GM12878 (cell line): Measurements from ENCODE around the gene GEMIN7. TPM values are rescaled to one million over a fixed set of nuclear protein-coding genes. Genes with fewer than 3 reads are reported as not detected.
A peak's percentile ranks its signal among the peaks of the same experiment; 100 is the strongest.

Experiments used
- BHLHE40 ChIP-seq, 2 experiments: fragments of 450-650 bp in 1 of 2; IDR thresholded peaks; 2 replicates each; pipeline ENCODE4 v1.6.1; 2011 to 2017; ENCODE audit warnings: low read depth in 2 of 2, borderline replicate concordance in 1 of 2, improper control_type of control experiment in 1 of 2, low read length in 1 of 2, mild to moderate bottlenecking in 1 of 2
- CHD2 ChIP-seq: IDR thresholded peaks from 2 replicates; pipeline ENCODE4 v1.6.1; 2011; ENCODE audit warnings: low read depth, low read length, improper control_type of control experiment, borderline replicate concordance
- EP300 ChIP-seq, 2 experiments: fragments of 150-350 bp in 1 of 2; IDR thresholded peaks; 2 replicates each; pipeline ENCODE4 v1.6.1; 2011 to 2012; ENCODE audit warnings: low read depth in 2 of 2, low read length in 2 of 2, borderline replicate concordance in 1 of 2, improper control_type of control experiment in 1 of 2, inconsistent platforms in 1 of 2; ENCODE audit not compliant: control insufficient read depth in 1 of 2
- ESRRA ChIP-seq: IDR thresholded peaks from 2 replicates; pipeline ENCODE4 v1.6.1; 2012; ENCODE audit warnings: mild to moderate bottlenecking, low read length, improper control_type of control experiment
- GABPA ChIP-seq: IDR thresholded peaks from 2 replicates; pipeline ENCODE4 v1.6.1; 2014; ENCODE audit warnings: antibody characterized with exemption, low read depth, mild to moderate bottlenecking, inconsistent platforms
- GATAD2B ChIP-seq: fragments of 450-650 bp; conservative IDR thresholded peaks from 2 replicates; pipeline ENCODE4 v1.6.1; 2017; ENCODE audit warnings: low read depth, mild to moderate bottlenecking, moderate library complexity
- HDAC2 ChIP-seq: fragments of 200-600 bp; sonication (generic); IDR thresholded peaks from 2 replicates; pipeline ENCODE4 v1.6.1; 2017
- HDAC6 ChIP-seq: fragments of 200-600 bp; sonication (generic); IDR thresholded peaks from one replicate; pipeline ENCODE4 v1.8.0; 2017; ENCODE audit warnings: antibody characterized with exemption; ENCODE audit not compliant: unreplicated experiment
- MTA3 ChIP-seq: IDR thresholded peaks from 2 replicates; pipeline ENCODE4 v1.6.1; 2012; ENCODE audit warnings: low read length, inconsistent platforms, borderline replicate concordance
- MYC ChIP-seq: IDR thresholded peaks from 2 replicates; pipeline ENCODE4 v1.6.1; 2011; ENCODE audit warnings: mild to moderate bottlenecking, low read length, moderate library complexity, inconsistent platforms; ENCODE audit not compliant: insufficient read depth, insufficient replicate concordance, insufficient read length, severe bottlenecking
- NFXL1 ChIP-seq: fragments of 450-650 bp; IDR thresholded peaks from 2 replicates; pipeline ENCODE4 v1.6.1; 2017; ENCODE audit warnings: antibody characterized with exemption, mild to moderate bottlenecking, borderline replicate concordance
- NR2C1 ChIP-seq: fragments of 450-650 bp; IDR thresholded peaks from 2 replicates; pipeline ENCODE4 v1.6.1; 2017; ENCODE audit warnings: antibody characterized with exemption, mild to moderate bottlenecking, moderate library complexity
- NR2C2 ChIP-seq: IDR thresholded peaks from 2 replicates; pipeline ENCODE4 v1.6.1; 2011; ENCODE audit warnings: borderline replicate concordance, low read depth; ENCODE audit not compliant: control insufficient read depth, insufficient read length
- RAD21 ChIP-seq: IDR thresholded peaks from 2 replicates; pipeline ENCODE4 v1.6.1; 2011; ENCODE audit warnings: mild to moderate bottlenecking, low read depth, low read length, moderate library complexity; ENCODE audit not compliant: insufficient read depth
- RAD51 ChIP-seq: fragments of 450-650 bp; IDR thresholded peaks from 2 replicates; pipeline ENCODE4 v1.6.1; 2016; ENCODE audit warnings: moderate library complexity, mild to moderate bottlenecking, inconsistent platforms
- RBBP5 ChIP-seq: fragments of 200-600 bp; sonication (generic); conservative IDR thresholded peaks from 2 replicates; pipeline ENCODE4 v1.6.1; 2016
- RELA ChIP-seq: fragments of 450-650 bp; IDR thresholded peaks from 2 replicates; pipeline ENCODE4 v1.8.0; 2014; ENCODE audit warnings: borderline replicate concordance; ENCODE audit not compliant: partially characterized antibody
- RFX5 ChIP-seq: IDR thresholded peaks from 2 replicates; pipeline ENCODE4 v1.6.1; 2011; ENCODE audit warnings: low read depth, low read length, improper control_type of control experiment
- SMAD1 ChIP-seq: fragments of 450-650 bp; IDR thresholded peaks from 2 replicates; pipeline ENCODE4 v1.6.1; 2018; ENCODE audit warnings: mild to moderate bottlenecking, low read depth; ENCODE audit not compliant: partially characterized antibody
- TBL1XR1 ChIP-seq: IDR thresholded peaks from 2 replicates; pipeline ENCODE4 v1.6.1; 2012; ENCODE audit warnings: low read depth, low read length, improper control_type of control experiment
- polyA plus RNA-seq, 11 experiments: library from polyadenylated mRNA; depleted of rRNA in 4 of 11; unstranded in 6 of 11; stranded (reverse) in 5 of 11; fragments of >200 nt; fragmentation: Nextera tagmentation in 4 of 11; fragmentation: Illumina TruSeq in 1 of 11; extraction: Ambion mirVana in 4 of 11; extraction: Trizol in 1 of 11; gene quantifications; 1 replicate in 1 of 11; 2 replicates in 10 of 11; pipeline versions ENCODE4 v1.2.1 to v1.2.3, GENCODE V29; 2011 to 2016; ENCODE audit warnings: inconsistent platforms in 2 of 11, missing spikeins in 2 of 11, low read depth in 1 of 11
- total RNA-seq, 4 experiments: library from RNA; depleted of rRNA in 3 of 4; stranded (reverse); fragments of >200 nt in 3 of 4; fragmentation: Illumina TruSeq in 1 of 4; extraction: Trizol in 1 of 4; gene quantifications; 2 replicates each; pipeline versions ENCODE4 v1.2.1 to v1.2.3, GENCODE V29; 2013 to 2021
- TF ChIP-seq, protein P1 (sequence below): fragments of 450-650 bp; formaldehyde crosslinking; IDR thresholded peaks from 2 replicates; pipeline ENCODE4 v1.4.0; 2020; ENCODE audit warnings: mild to moderate bottlenecking, moderate library complexity
- TF ChIP-seq, protein P2 (sequence below): IDR thresholded peaks from 2 replicates; pipeline ENCODE4 v1.6.1; 2011; ENCODE audit warnings: mild to moderate bottlenecking, low read depth, low read length, moderate library complexity; ENCODE audit not compliant: insufficient replicate concordance
- TF ChIP-seq, protein P3 (sequence below): IDR thresholded peaks from 2 replicates; pipeline ENCODE4 v1.6.1; 2012; ENCODE audit warnings: low read depth, low read length, improper control_type of control experiment
- TF ChIP-seq, protein P4 (sequence below): fragments of 450-650 bp; IDR thresholded peaks from 2 replicates; pipeline ENCODE4 v1.6.1; 2018; ENCODE audit warnings: mild to moderate bottlenecking, low read depth, moderate library complexity; ENCODE audit not compliant: partially characterized antibody

Gene GEMIN7
- total and polyA plus RNA-seq, 10 of the 15 experiments (the other 5 are each of a cell fraction or from before 2014, with no cell fraction given), result 21.1 to 76.7 (median 44.9) TPM

DNA sequence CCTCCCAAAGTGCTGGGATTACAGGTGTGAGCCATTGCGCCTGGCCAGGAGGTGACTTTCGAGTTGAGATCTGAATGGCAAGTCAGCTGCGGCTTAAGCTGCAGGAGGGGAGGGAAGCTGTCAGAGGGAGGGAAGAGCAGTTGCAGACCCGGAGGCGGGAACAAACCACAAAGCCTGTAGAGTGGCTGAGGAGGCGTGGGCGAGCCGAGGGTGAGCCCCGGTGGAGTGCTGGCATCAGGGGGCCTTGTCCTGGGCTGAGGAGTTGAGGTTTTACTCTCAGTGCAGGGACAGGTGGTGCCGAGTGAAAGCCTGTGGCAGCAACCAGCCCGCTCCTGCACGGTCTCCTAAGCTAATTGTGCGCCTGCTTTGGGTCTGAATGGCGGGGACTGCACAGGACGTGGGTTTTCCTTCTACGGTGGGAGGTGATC is 38.1 kb downstream of the GEMIN7 start (continued):
- TF ChIP-seq, protein P1, sequence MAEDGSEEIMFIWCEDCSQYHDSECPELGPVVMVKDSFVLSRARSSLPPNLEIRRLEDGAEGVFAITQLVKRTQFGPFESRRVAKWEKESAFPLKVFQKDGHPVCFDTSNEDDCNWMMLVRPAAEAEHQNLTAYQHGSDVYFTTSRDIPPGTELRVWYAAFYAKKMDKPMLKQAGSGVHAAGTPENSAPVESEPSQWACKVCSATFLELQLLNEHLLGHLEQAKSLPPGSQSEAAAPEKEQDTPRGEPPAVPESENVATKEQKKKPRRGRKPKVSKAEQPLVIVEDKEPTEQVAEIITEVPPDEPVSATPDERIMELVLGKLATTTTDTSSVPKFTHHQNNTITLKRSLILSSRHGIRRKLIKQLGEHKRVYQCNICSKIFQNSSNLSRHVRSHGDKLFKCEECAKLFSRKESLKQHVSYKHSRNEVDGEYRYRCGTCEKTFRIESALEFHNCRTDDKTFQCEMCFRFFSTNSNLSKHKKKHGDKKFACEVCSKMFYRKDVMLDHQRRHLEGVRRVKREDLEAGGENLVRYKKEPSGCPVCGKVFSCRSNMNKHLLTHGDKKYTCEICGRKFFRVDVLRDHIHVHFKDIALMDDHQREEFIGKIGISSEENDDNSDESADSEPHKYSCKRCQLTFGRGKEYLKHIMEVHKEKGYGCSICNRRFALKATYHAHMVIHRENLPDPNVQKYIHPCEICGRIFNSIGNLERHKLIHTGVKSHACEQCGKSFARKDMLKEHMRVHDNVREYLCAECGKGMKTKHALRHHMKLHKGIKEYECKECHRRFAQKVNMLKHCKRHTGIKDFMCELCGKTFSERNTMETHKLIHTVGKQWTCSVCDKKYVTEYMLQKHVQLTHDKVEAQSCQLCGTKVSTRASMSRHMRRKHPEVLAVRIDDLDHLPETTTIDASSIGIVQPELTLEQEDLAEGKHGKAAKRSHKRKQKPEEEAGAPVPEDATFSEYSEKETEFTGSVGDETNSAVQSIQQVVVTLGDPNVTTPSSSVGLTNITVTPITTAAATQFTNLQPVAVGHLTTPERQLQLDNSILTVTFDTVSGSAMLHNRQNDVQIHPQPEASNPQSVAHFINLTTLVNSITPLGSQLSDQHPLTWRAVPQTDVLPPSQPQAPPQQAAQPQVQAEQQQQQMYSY (CRISPR knock-in tag), result no peak
- no peak for TF ChIP-seq HDAC2
- TF ChIP-seq BHLHE40 (IDR thresholded peaks at IDR 0.05; ENCODE audit: borderline replicate concordance in 1 of 2, low read depth in 2 of 2, low read length in 1 of 2), result peak in 1 of 2 experiments; percentile 78; a peak in 2 of 4 replicates
- no peak for TF ChIP-seq RFX5
- TF ChIP-seq GATAD2B, result peak; percentile 85
- no peak for TF ChIP-seq NR2C1
- TF ChIP-seq, protein P2, sequence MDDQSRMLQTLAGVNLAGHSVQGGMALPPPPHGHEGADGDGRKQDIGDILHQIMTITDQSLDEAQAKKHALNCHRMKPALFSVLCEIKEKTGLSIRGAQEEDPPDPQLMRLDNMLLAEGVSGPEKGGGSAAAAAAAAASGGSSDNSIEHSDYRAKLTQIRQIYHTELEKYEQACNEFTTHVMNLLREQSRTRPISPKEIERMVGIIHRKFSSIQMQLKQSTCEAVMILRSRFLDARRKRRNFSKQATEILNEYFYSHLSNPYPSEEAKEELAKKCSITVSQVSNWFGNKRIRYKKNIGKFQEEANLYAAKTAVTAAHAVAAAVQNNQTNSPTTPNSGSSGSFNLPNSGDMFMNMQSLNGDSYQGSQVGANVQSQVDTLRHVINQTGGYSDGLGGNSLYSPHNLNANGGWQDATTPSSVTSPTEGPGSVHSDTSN, result no peak
- TF ChIP-seq EP300 (IDR thresholded peaks at IDR 0.05; ENCODE audit: borderline replicate concordance in 1 of 2, control insufficient read depth in 1 of 2, low read depth in 2 of 2, low read length in 2 of 2), result no peak
- TF ChIP-seq RELA, result no peak
- TF ChIP-seq NR2C2, result no peak
- no peak for TF ChIP-seq RAD21
- no peak for TF ChIP-seq RBBP5
- TF ChIP-seq MYC, result no peak
- TF ChIP-seq TBL1XR1, result no peak
- no peak for TF ChIP-seq ESRRA
- TF ChIP-seq, protein P3, sequence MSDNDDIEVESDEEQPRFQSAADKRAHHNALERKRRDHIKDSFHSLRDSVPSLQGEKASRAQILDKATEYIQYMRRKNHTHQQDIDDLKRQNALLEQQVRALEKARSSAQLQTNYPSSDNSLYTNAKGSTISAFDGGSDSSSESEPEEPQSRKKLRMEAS, result no peak
- TF ChIP-seq RAD51, result peak; percentile 12; the same call in 1 of the 2 replicates
- no peak for TF ChIP-seq SMAD1
- no peak for TF ChIP-seq NFXL1
- TF ChIP-seq CHD2, result no peak
- TF ChIP-seq, protein P4, sequence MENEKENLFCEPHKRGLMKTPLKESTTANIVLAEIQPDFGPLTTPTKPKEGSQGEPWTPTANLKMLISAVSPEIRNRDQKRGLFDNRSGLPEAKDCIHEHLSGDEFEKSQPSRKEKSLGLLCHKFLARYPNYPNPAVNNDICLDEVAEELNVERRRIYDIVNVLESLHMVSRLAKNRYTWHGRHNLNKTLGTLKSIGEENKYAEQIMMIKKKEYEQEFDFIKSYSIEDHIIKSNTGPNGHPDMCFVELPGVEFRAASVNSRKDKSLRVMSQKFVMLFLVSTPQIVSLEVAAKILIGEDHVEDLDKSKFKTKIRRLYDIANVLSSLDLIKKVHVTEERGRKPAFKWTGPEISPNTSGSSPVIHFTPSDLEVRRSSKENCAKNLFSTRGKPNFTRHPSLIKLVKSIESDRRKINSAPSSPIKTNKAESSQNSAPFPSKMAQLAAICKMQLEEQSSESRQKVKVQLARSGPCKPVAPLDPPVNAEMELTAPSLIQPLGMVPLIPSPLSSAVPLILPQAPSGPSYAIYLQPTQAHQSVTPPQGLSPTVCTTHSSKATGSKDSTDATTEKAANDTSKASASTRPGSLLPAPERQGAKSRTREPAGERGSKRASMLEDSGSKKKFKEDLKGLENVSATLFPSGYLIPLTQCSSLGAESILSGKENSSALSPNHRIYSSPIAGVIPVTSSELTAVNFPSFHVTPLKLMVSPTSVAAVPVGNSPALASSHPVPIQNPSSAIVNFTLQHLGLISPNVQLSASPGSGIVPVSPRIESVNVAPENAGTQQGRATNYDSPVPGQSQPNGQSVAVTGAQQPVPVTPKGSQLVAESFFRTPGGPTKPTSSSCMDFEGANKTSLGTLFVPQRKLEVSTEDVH, result peak; percentile 20
- no peak for TF ChIP-seq MTA3
- no peak for TF ChIP-seq GABPA
- TF ChIP-seq HDAC6, result no peak
